Measurements from ENCODE around the gene NCAM1. TPM values are rescaled to one million over a fixed set of nuclear protein-coding genes. Genes with fewer than 3 reads are reported as not detected.

The NCAM1 gene
- total RNA-seq, 4 donors from 2014 or later, result 12.8 to 27.7 (median 15.7) TPM

DNA sequence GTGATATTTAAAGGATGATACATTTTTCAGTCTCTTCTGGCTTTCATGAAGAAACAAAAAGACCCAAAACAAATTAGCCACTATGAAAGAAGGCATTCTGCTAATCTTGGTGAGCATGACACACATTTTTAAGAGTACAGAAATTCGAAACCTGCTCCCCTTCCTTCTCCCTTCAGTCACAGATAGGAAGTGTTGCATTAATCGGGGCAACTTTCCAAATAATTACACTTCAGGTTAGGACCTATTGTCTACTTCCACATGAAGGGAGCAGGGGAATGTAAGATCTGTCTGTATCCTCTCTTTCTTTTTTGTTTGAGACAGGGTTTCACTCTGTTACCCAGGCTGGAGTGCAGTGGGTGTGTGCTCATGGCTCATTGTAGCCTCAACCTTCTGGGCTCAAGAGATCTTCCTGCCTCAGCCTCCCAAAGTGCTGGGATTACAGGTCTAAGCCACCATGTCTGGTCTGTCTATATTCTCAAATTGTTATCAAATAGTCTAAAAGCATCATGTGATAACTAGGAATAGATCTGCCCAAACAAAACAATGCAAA is 45.8 kb downstream of the NCAM1 start:
- in situ Hi-C loops (cut with MboI; ENCODE audit: low sequenced_read_pairs in 4 of 4) (no loop called here), intact Hi-C loops (cut with DNase I; ENCODE audit: low total_unique reads) (no loop called here)
- Histone ChIP-seq H3K27ac (no peak overlapping the region), H3K36me3 (no peaks in the 10 kb centered on the region), H3K4me3 (no peak overlapping the region), H3K27me3 (no peaks in the 10 kb centered on the region), H3K9me3 (no peaks in the 10 kb centered on the region), H3K4me1 (peaks cover 0 to 9% of the 10 kb centered on the region in 2 donors)
- DNase-seq (no peak), ATAC-seq (no peak)
- TF ChIP-seq, protein P1, sequence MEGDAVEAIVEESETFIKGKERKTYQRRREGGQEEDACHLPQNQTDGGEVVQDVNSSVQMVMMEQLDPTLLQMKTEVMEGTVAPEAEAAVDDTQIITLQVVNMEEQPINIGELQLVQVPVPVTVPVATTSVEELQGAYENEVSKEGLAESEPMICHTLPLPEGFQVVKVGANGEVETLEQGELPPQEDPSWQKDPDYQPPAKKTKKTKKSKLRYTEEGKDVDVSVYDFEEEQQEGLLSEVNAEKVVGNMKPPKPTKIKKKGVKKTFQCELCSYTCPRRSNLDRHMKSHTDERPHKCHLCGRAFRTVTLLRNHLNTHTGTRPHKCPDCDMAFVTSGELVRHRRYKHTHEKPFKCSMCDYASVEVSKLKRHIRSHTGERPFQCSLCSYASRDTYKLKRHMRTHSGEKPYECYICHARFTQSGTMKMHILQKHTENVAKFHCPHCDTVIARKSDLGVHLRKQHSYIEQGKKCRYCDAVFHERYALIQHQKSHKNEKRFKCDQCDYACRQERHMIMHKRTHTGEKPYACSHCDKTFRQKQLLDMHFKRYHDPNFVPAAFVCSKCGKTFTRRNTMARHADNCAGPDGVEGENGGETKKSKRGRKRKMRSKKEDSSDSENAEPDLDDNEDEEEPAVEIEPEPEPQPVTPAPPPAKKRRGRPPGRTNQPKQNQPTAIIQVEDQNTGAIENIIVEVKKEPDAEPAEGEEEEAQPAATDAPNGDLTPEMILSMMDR (IDR thresholded peaks at IDR 0.05 in 4 of 5, conservative IDR thresholded peaks at IDR 0.05 in 1 of 5), result no peak
- no peak for TF ChIP-seq POLR2A (IDR thresholded peaks at IDR 0.05)

DNA sequence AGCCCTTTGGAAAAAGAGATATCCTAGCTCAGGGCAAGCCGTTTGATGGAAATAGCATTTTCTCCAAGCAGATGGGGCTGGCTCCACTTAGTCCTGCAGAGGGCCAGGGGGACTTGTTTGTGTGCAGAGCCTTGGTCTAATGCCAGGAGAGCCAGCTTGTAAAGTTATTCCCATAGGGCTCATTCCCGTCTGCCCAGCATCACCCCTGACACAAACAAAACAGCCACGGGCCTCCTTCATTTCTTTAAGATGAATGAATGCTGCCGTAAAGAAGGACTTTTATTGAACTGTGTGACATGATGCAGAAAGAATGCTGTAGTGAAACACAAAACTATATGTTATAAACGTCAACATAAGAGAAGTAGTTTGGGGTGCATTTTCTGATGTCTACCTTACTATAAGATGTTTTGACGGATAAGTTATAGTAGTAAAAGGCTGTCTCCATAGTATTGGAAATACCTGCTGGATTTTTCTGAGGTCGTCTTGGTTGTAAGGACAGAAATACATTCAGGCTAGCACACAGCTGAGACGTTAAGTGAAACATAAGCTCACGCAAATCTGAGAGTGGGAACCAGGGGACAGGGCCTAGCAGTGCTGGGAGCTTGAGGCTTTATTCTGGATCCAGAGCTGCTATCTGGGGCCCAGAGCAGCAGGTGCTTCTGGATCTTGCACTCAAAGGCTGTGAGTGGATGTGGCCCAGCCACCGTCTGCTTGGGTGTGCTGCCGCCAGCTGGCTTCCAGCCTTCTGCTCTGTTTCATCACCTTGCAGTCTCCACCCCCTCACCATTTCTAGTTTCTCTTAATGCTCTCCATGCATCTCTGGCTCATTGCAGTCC is 53.3 kb downstream of the NCAM1 start:
- Histone ChIP-seq H3K4me3 (no peak overlapping the region), H3K9me3 (no peaks in the 10 kb centered on the region), H3K36me3 (no peaks in the 10 kb centered on the region), H3K27me3 (no peaks in the 10 kb centered on the region), H3K27ac (peak overlapping the region in 2 of 4 donors; percentile 49 to 56), H3K4me1 (peaks cover 8 to 18% of the 10 kb centered on the region in 2 donors)
- no peak for TF ChIP-seq POLR2A (IDR thresholded peaks at IDR 0.05)
- TF ChIP-seq, protein P1 (IDR thresholded peaks at IDR 0.05 in 4 of 5, conservative IDR thresholded peaks at IDR 0.05 in 1 of 5), result no peak
- DNase-seq (peak; percentile 41 to 58), ATAC-seq (peak; percentile 84 to 87)
- intact Hi-C loops (cut with DNase I; ENCODE audit: low total_unique reads), result no loop called here
- in situ Hi-C loops (cut with MboI; ENCODE audit: low sequenced_read_pairs in 4 of 4), result no loop called here

DNA sequence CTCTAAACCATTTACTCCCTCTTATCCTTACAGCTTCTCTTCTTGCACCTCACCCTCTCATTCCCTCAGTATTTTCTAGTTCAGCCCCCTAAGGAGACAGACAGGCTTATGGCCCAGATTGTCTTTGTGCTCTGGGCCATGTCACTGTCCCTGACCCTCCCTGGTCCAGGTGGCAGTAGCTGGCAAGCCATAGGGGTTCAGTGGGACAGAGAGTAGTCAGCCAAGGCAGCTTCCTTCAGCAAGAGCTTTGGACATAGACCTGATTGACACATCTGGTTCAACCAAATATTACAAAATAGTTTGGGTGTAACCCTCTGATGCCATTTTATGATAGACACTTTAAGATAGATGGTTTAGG is 53.9 kb downstream of the NCAM1 start:
- Histone ChIP-seq H3K27me3 (no peaks in the 10 kb centered on the region), H3K27ac (no peak overlapping the region), H3K4me1 (peaks cover 8 to 18% of the 10 kb centered on the region in 2 donors), H3K36me3 (no peaks in the 10 kb centered on the region), H3K4me3 (no peak overlapping the region), H3K9me3 (no peaks in the 10 kb centered on the region)
- intact Hi-C loops (cut with DNase I; ENCODE audit: low total_unique reads), result no loop called here
- TF ChIP-seq POLR2A (IDR thresholded peaks at IDR 0.05), result no peak
- TF ChIP-seq, protein P1 (IDR thresholded peaks at IDR 0.05 in 4 of 5, conservative IDR thresholded peaks at IDR 0.05 in 1 of 5), result no peak
- DNase-seq (no peak), ATAC-seq (no peak)
- in situ Hi-C loops (cut with MboI; ENCODE audit: low sequenced_read_pairs in 4 of 4), result no loop called here

DNA sequence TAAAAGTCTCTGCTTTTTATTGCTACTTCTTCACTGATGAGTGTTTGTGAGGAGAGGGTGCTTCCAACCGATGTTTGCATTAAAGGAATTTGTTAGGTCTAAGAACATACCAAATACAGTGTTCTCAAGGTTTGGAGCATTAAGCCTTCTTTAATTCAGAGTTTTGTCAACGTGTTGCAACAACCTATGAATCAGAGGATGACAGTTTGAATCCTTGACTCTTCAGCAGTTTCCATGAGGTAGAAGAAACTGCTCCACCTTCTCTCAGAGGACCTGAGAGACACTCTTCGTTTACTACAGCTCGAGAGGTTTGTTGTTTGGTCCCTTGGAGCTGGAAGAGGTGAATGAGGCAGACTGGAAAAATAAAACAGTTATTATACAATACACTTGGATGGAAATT is 55.7 kb downstream of the NCAM1 start:
- no peak for ATAC-seq
- DNase-seq, result no peak
- TF ChIP-seq POLR2A (IDR thresholded peaks at IDR 0.05), result no peak
- TF ChIP-seq, protein P1 (IDR thresholded peaks at IDR 0.05 in 4 of 5, conservative IDR thresholded peaks at IDR 0.05 in 1 of 5), result no peak
- intact Hi-C loops (cut with DNase I; ENCODE audit: low total_unique reads) (no loop called here), in situ Hi-C loops (cut with MboI; ENCODE audit: low sequenced_read_pairs in 4 of 4) (no loop called here)
- H3K4me1 ChIP-seq, result peaks cover 8 to 18% of the 10 kb centered on the region in 2 donors
- no peaks in the 10 kb centered on the region for H3K9me3 ChIP-seq
- H3K36me3 ChIP-seq, result no peaks in the 10 kb centered on the region
- H3K27me3 ChIP-seq, result no peaks in the 10 kb centered on the region
- no peak overlapping the region for H3K27ac ChIP-seq
- H3K4me3 ChIP-seq, result no peak overlapping the region

All from gastrocnemius medialis (tissue), 4 donors.